GM23338 (cell line): Measurements from ENCODE around the gene TPO.

Experiments
- EZH2 ChIP-seq: fragments of 200-600 bp; sonication (generic); IDR thresholded peaks from one replicate; pipeline ENCODE4 v1.8.0; 2017; ENCODE audit warnings: antibody characterized with exemption, mild to moderate bottlenecking, low read depth; ENCODE audit not compliant: unreplicated experiment
- EZH2phosphoT487 ChIP-seq: fragments of 200-600 bp; sonication (generic); IDR thresholded peaks from one replicate; pipeline ENCODE4 v1.8.1; 2018; ENCODE audit warnings: antibody characterized with exemption; ENCODE audit not compliant: unreplicated experiment
- POLR2AphosphoS5 ChIP-seq: IDR thresholded peaks from 2 replicates; pipeline ENCODE4 v1.6.1; 2016; ENCODE audit warnings: antibody characterized with exemption, low read depth
- STAT1 ChIP-seq: IDR thresholded peaks from one replicate; pipeline ENCODE4 v1.6.1; 2016; ENCODE audit warnings: antibody characterized with exemption; ENCODE audit not compliant: unreplicated experiment
- TF ChIP-seq, protein P1 (sequence below), 2 experiments: fragments of 200-600 bp in 1 of 2; sonication (generic) in 1 of 2; conservative IDR thresholded peaks; 2 replicates each; pipeline versions ENCODE4 v1.5.1 to v1.6.1; 2016 to 2017; ENCODE audit warnings: antibody characterized with exemption in 2 of 2, low read depth in 2 of 2, mild to moderate bottlenecking in 2 of 2, moderate library complexity in 1 of 2
- TF ChIP-seq, protein P2 (sequence below): IDR thresholded peaks from one replicate; pipeline ENCODE4 v1.6.1; 2018; ENCODE audit warnings: antibody characterized with exemption; ENCODE audit not compliant: unreplicated experiment

DNA sequence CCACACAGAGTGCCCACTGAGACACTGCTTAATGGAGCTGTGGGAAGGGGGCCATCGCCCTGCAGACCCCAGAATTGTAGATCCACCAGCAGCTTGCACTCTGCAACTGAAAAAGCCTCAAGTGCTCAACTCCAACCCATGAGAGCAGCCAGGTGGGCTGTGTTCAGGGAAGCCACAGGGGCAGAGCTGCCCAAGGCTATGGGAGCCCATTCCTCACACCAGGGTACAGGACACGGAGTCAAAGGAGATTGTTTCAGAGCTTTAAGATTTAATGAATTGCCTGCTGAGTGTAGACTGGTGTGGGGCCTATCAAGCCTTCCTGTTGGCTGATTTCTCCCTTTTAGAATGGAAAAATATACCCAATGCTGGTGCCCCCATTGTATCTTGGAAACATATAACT lies 17.2 kb downstream of the TPO start:
- TF ChIP-seq EZH2 (no peak), EZH2phosphoT487 (no peak), POLR2AphosphoS5 (no peak), STAT1 (no peak)
- TF ChIP-seq, protein P1, sequence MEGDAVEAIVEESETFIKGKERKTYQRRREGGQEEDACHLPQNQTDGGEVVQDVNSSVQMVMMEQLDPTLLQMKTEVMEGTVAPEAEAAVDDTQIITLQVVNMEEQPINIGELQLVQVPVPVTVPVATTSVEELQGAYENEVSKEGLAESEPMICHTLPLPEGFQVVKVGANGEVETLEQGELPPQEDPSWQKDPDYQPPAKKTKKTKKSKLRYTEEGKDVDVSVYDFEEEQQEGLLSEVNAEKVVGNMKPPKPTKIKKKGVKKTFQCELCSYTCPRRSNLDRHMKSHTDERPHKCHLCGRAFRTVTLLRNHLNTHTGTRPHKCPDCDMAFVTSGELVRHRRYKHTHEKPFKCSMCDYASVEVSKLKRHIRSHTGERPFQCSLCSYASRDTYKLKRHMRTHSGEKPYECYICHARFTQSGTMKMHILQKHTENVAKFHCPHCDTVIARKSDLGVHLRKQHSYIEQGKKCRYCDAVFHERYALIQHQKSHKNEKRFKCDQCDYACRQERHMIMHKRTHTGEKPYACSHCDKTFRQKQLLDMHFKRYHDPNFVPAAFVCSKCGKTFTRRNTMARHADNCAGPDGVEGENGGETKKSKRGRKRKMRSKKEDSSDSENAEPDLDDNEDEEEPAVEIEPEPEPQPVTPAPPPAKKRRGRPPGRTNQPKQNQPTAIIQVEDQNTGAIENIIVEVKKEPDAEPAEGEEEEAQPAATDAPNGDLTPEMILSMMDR (conservative IDR thresholded peaks at IDR 0.05; ENCODE audit: low read depth in 2 of 2): no peak
- TF ChIP-seq, protein P2, sequence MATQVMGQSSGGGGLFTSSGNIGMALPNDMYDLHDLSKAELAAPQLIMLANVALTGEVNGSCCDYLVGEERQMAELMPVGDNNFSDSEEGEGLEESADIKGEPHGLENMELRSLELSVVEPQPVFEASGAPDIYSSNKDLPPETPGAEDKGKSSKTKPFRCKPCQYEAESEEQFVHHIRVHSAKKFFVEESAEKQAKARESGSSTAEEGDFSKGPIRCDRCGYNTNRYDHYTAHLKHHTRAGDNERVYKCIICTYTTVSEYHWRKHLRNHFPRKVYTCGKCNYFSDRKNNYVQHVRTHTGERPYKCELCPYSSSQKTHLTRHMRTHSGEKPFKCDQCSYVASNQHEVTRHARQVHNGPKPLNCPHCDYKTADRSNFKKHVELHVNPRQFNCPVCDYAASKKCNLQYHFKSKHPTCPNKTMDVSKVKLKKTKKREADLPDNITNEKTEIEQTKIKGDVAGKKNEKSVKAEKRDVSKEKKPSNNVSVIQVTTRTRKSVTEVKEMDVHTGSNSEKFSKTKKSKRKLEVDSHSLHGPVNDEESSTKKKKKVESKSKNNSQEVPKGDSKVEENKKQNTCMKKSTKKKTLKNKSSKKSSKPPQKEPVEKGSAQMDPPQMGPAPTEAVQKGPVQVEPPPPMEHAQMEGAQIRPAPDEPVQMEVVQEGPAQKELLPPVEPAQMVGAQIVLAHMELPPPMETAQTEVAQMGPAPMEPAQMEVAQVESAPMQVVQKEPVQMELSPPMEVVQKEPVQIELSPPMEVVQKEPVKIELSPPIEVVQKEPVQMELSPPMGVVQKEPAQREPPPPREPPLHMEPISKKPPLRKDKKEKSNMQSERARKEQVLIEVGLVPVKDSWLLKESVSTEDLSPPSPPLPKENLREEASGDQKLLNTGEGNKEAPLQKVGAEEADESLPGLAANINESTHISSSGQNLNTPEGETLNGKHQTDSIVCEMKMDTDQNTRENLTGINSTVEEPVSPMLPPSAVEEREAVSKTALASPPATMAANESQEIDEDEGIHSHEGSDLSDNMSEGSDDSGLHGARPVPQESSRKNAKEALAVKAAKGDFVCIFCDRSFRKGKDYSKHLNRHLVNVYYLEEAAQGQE: no peak
